Measurements from ENCODE around the gene PRSS57.

DNA sequence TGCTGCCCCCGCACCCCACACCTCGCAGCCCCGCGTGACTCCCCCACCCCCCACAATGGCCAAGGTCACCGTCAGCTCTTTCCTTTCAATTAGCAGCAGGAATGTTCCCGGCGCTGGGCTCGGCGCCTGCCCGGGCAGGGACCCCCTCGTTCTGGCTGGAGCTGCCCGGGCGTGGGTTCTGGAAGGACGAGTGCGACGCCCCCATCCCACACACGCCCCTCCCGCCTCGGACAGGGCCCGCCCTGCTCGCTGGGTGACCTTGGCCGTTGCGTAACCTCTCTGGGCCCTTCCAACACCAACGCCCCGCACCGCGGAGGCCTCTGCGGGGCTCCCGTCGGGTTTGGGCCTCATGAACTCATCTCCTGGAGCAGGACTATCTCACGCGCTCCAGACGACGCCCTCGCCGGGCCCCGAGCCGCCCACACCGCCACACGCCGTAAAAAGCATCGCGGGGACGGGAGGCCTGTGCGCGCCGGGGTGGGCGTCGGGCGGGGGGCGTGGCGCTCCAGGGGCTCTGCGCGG lies 23.8 kb upstream of the PRSS57 start:
- TF ChIP-seq RFX5 (IDR thresholded peaks at IDR 0.05; ENCODE audit: low read length) (no peak), MAX (IDR thresholded peaks at IDR 0.05; ENCODE audit: low read depth) (no peak), FOXM1 (IDR thresholded peaks at IDR 0.05; ENCODE audit: low read depth) (no peak), YY1 (IDR thresholded peaks at IDR 0.05; ENCODE audit: low read depth) (no peak), RCOR1 (IDR thresholded peaks at IDR 0.05; ENCODE audit: low read length) (no peak), GABPA (IDR thresholded peaks at IDR 0.05; ENCODE audit: low read depth) (no peak), SMC3 (IDR thresholded peaks at IDR 0.05; ENCODE audit: low read depth, low read length) (no peak), MXI1 (IDR thresholded peaks at IDR 0.05; ENCODE audit: low read depth, low read length) (no peak)
- TF ChIP-seq, protein P1, sequence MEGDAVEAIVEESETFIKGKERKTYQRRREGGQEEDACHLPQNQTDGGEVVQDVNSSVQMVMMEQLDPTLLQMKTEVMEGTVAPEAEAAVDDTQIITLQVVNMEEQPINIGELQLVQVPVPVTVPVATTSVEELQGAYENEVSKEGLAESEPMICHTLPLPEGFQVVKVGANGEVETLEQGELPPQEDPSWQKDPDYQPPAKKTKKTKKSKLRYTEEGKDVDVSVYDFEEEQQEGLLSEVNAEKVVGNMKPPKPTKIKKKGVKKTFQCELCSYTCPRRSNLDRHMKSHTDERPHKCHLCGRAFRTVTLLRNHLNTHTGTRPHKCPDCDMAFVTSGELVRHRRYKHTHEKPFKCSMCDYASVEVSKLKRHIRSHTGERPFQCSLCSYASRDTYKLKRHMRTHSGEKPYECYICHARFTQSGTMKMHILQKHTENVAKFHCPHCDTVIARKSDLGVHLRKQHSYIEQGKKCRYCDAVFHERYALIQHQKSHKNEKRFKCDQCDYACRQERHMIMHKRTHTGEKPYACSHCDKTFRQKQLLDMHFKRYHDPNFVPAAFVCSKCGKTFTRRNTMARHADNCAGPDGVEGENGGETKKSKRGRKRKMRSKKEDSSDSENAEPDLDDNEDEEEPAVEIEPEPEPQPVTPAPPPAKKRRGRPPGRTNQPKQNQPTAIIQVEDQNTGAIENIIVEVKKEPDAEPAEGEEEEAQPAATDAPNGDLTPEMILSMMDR (IDR thresholded peaks at IDR 0.05) = no peak
